Suppressor macrophage (primary cell): Measurements from ENCODE around the gene ATE1.
"Not testable (repeated sequence)": the region's sequence is repeated elsewhere in the genome, so short reads cannot be mapped to it uniquely, and the experiment has no call there.

Experiments used
- DNase-seq, 4 experiments: peaks; one replicate each; pipeline ENCODE4 v3.0.0-alpha.2; 2020 to 2022

The ATE1 gene

GRCh38 chr10:121732656-121733445 is 195.0 kb downstream of the ATE1 start:
- DNase-seq: no peak

GRCh38 chr10:121732172-121732571 is 195.7 kb downstream of the ATE1 start:
- no peak for DNase-seq

DNA sequence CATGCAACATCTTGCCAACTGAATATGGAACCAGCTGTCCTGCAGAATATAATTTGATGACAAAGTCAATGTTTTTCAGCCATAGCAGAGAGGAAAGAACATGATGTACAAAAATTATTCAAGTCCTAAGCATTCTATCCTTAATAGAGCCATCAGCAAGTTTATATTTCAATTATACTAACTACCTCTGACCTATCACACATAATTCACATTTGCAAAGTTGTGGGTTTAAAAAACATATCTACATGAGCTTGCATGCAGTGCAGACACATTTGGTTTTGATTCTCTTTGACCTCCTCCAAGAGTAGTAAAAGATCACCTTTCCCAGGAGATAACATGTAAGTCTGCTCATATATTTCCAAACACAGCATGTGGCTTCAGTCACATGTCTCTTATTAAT is 203.5 kb downstream of the ATE1 start:
- no peak for DNase-seq

DNA sequence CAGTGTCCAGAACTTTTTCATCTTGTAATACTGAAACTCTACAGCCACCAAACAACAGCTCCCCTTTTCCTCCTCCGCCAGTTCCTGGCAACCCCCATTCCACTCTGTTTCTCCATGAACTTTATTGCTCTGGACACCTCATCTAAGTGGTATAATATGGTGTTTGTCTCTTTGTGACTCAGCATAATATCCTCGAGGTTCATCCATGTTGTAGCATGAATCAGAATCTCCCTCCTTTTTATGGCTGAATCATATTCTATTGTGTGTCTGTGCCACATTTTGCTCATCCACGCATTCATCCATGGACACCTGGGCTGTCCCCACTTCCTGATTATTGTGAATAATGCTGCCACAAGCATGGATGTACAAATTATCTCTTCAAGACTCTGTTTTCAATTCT is 205.2 kb downstream of the ATE1 start:
- no peak for DNase-seq

DNA sequence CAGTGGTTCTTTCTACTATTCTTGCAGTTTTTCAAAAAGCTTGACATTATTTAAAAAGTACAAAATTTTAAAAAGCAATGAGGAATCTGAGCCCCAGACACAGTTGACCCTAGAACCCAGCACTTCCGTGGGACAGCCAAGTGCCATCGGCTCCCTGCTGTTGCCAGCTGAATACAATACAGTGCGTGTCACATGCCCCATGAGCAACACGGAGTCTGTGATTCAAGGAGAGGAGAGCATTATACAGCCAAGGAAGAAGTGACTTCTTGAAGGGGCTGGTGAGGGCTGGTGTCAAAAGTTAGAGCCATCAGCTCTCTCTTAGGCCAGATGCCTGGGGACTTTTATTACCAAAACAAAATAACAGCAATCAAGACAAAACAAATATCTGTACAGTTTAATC is 206.6 kb downstream of the ATE1 start:
- DNase-seq: no peak

- no peak for DNase-seq
Measured at GRCh38 chr10:121715969-121716368, 211.9 kb downstream of the ATE1 start.

- no peak for DNase-seq
Measured at GRCh38 chr10:121715076-121715475, 212.8 kb downstream of the ATE1 start.

DNA sequence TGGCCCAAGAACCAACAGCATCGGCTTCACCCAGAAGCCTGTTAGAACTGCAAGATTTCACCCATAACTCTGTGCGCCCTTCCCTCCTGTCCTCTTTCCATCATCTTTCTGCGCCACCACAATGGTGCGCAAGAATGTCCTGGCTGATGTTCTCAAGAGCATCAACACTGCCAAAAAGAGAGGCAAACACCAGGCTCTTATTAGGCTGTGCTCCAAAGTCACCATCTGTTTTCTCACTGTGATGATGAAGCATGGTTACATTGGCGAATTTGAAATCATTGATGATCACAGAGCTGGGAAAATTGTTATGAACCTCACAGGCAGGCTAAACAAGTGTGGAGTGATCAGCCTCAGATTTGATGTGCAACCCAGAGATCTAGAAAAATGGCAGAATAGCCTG is 214.3 kb downstream of the ATE1 start:
- DNase-seq: no peak

DNA sequence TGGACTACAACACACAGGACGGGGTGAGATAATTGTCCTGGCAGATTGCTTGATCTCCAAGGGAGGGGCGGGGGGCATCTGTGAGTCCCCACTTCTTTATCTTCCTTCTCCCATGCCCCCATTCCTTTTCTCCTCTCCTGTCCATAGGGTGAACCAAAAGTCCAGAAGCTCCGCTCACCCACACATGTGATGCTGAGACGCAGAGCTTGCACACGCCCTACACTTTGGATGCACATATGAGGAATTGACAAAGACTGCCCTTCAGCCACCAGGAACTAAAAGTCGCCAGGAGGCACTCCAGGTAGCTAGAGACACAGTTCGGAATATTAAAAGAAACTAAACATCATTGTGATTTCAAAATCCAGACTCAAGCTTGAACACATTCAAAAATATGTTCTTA is 216.9 kb downstream of the ATE1 start:
- DNase-seq: no peak

DNA sequence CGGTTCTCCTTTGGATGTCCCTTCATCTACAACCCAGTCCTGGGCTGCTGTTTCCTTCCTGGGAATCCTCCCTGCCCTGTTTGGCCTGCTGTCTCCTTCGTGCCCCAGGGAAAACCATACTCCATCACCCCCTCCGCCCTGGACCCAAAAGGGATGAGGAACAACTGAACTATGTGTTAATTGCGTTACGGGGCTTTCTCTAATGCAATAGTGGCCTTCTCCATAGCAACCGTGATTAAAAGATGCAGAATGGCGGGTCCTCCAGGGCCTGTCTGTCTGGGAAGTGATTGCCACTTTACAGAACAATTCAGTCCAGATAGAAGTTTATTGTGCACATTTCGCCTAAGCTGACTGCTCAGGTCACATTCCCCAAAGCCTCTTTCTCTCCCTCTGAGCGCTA is 217.6 kb downstream of the ATE1 start:
- DNase-seq: no peak

DNA sequence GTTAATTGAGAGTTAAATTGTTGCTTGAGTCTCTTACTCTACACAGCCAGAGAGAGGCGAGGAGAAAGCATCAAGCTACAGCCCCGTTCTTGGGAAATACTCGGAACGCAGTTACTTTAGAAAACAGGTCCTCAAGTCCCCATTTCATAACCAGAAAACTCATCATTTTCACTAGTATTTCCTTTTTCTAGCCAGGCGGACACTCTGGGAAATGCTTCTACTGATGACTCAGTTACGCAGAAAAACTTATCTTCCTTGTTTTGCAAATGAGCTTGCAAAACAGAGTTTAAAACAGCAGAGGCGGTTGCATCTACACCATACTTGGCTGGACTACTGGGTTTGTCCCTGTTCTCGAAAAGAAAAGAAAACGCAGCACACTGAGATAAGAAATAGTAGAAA is 218.2 kb downstream of the ATE1 start:
- DNase-seq: peak; percentile 37 to 68 (median 53)

DNA sequence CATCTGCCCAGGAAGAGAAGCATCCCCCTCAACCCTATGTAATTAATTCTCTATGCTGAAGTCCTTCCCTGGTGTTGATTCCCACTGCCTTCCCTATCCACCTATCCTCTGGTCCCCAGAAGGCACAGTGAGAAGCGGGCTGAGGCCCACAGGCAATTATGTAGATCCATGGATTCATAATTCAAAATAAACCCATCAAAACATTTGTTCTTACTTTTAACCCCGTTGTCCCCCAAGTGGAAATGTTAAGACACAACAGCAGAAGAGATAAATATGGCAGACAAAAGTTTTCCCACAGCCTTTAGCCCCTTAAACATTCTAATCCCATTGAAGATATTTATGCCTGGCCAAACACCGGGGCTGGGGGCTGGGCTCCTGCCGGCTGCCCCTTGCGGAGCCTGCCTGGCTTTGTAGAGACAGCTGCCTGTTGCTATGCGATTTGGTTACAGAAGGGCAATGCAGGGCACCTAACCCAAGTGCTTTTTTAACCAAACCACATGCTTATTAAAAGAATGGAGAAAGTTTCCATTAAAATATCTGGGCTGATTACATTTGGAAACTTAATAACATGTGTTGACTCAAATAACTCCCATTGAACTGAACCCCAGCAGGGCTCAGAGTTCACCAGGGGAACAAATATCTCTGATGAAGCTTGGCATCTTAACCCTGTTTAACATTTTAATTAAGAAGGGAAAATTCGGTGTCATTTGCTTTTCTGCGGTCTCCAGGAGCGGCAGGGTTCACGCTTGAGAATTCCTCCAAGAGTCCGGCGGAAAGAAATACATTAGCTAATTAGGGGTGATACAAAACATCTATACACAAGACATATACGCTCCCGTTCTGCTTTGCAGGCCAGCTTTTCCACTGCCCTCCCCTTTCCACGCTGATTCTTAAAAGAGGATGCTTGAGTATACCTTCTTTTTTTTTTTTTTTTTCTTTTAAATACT is 218.8 kb downstream of the ATE1 start:
- no peak for DNase-seq

- no peak for DNase-seq
Measured at GRCh38 chr10:121702351-121703320, 225.2 kb downstream of the ATE1 start.

- no peak for DNase-seq
Measured at GRCh38 chr10:121700416-121700815, 227.4 kb downstream of the ATE1 start.

DNA sequence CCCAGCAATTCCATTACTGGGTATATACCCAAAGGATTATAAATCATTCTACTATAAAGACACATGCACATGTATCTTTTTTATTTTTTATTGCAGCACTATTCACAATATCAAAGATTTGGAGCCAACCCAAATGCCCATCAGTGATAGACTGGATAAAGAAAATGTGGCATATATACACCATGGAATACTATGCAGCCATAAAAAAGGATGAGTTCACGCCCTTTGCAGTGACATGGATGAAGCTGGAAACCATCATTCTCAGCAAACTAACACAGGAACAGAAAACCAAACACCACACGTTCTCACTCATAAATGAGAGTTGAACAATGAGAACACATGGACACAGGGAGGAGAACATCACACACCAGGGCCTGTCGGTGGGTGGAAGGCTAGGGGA is 228.1 kb downstream of the ATE1 start:
- not testable (repeated sequence) for DNase-seq

GRCh38 chr10:121698902-121699301 is 228.9 kb downstream of the ATE1 start:
- DNase-seq: no peak

DNA sequence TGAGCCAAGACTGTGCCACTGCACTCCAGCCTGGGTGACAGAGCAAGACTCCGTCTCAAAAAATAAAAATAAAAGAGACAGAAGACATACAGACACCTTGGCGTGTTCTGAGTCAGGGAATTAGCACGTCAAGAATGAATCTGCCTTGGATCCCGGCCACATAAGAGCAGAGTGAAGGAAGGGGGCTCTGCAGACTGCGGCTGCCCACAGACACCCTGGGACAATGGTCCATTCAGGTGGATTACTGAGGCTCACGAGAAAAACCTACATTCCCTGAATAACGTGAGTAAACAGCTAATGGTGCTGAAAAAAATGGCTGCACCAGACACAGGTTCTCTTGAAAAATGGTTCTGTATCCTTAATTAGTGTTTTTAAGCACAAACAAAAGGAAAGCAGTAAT is 229.5 kb downstream of the ATE1 start:
- no peak for DNase-seq

DNA sequence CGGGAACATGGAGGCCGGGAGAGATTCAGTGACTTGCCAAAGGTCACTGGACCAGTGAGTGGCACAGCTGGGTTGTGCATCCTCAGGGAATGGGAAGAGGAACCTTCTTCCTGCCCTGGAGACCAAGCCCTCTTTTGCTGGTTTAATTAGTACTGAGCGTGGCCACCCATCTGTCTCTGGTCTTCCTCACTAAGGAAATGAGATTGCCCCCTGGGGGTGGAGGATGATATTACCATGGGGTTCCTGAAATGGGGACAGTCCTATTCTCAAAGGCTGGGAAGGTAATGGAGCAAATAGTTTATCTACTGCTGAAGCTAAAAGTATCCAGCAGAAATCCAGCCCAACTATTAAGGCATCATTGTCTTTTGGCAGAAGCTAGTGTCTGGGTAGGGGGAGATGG is 231.0 kb downstream of the ATE1 start:
- peak; percentile 32 to 58 (median 37) for DNase-seq

DNA sequence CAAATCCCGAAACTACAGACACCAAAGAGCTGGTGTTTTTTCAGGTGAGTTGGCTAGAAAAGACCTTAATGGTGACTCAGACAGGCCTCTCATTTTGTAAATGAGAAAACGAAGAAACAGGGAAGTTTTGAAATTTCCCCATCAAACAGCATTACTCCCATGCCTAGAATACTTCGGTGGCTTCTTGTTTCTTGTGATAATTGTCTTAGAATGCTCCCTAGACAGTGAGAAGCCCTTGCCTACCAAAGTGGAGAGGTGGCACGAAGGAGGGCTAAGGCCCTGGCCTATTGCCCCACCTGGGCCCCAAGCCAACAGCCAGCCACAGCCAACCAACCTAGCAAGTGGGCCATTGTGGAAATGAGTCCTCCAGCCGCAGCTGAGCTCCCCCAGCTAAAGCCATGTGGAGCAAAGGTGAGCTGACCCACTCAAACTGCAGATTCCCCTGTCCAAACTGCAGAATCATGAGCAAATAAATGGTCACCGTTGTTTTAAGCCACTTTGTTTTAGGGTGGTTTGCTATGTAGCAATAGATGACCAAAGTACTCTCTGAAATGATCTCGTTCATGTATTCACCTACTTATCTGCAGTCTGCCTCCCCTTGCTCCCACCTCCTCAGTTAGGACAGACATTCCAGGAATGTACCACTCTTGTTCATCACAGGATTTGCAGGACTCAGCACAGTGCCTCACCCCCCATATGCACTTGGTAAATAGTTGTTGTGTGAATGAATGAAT is 231.9 kb downstream of the ATE1 start:
- DNase-seq: no peak

DNA sequence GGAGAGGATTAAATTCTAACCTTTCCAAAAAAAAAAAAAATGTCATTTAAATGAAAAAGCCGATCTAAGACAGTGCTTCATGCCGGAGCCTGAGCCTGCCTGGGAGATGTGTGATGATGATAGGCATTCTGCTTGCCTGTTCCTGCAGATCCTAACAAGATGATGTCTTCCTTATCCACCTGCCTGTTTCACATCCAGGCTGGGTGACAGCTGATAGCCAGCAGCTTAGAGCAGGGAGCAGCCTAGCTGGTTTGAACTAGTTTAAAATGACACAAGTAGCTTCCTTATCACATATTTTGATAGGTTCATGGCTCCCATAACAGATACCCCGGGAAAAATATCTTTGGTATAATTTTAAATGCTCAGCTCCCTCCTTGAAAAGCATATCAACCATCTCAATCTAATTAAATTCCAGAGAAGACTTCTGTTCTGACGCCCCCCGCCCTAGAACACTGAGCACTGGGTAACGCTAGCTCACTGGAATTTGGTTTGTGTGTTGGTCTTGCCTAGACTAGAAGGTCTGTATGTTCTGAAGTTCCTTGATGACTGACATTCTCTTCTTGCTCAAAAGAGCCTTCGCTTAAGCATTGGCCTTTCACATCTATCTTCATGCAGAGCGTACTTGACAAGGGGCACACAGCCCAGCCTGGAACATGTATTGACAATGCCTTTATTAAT is 232.7 kb downstream of the ATE1 start:
- DNase-seq: no peak

GRCh38 chr10:121694327-121694965 is 233.4 kb downstream of the ATE1 start:
- no peak for DNase-seq
